NCI-H2196 treated with DMSO at 0.1 percent for 48 hours (cell line): ENCODE data around the gene NDUFA9.

ENCODE experiments used
- DNase-seq: peaks from one replicate; lab custom pipeline; 2025; ENCODE audit not compliant: unreplicated experiment; lab: John Stamatoyannopoulos, UW

The NDUFA9 gene

GRCh38 chr12:4690760-4691159 lies 41.8 kb downstream of the NDUFA9 start:
- no peak for DNase-seq
